HS-27A (cell line): ENCODE measurements around the gene ARHGAP6.
"Not testable (repeated sequence)": the region's sequence is repeated elsewhere in the genome, so short reads cannot be mapped to it uniquely, and the experiment has no call there.

ENCODE experiments used
- DNase-seq: peaks from one replicate; pipeline ENCODE4 v3.0.0-alpha.2; 2012; ENCODE audit warnings: low read depth, missing footprints

ARHGAP6 gene

DNA sequence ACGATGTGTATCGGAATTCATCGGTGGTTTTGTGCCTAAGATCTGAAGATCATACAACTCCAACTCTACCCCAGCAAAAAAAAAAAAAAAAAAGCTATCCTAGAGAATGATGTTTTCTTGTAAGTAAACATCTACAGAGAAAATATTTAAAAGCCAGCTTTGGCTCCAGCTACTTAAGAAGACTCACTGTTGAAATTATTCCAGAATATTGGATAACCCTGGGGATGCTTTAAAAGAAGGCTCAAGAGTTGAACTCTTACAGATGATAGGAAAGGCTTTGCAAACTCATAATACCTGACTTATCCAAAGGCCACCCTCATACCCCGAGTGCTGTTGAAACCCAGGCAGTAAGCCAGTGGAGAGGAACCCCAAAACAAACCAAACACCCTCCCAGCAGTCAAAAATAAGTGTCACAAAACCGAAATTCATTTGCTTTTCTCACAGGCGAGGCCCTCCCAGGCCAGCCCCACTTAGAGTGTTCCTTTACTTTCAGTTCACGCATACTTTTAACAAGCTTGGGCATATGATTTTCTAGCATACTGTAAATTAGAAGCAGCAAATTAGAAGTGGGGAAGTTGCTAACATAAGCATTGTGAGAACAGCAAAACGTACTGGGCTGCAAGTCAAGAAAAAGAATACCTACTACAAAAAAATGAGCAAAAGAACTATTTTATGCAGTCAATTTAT, 375.2 kb downstream of the ARHGAP6 start:
- no peak for DNase-seq

DNA sequence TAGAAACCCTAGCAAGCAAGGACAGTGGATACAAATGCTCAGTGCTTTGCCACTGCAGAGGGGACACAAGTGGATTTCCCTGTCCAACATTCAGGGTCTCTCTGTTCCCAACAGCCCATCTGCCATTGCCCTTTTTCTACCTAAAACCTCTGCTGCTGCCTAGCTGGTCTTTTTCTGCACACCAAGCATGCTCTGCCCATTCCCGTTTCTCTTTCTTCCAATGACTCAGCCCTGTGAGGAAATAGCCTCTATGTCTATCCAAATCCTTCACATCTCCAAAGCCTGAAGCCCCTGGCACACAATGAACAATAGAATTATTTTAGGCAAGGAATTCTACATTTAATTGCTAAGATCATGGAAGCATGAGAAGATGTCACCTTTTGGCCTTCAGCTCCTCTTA, 378.2 kb downstream of the ARHGAP6 start:
- no peak for DNase-seq

DNA sequence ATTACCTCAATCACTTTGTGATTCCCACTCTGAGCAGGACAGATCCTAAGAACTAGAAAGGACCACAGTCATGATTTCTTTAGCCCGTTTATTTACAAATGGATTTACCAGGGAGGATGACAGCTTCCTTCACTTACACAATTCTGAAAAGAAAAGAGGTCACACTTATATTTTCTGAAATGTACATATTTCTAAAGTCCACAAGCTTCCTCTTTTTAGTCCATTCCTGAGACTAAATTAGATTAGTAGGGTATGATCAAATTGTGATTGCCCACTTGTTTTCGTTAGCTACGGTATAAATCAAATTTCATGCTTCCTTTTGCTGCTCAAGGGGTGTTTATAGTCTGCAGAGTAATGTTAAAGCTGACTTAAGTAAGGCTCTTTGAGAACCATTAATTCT, 380.1 kb downstream of the ARHGAP6 start:
- no peak for DNase-seq

DNA sequence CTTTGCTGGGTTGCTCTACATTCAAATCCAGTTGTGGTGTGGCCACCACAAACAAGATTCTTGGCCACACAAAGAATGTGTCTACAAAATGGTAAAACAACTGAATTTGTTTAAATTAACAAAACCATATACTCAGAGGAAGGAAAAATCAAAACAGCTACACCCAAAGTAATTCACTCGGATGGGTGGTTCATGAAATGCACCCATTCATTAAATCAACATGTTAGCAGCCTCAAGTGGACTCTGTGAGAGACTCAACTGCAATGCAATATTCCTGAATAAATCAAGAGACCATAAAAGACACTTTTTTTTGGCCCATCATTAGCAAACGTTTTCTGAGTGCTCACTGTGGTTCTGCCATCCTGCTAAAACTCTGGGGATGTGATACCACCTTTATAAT, 383.7 kb downstream of the ARHGAP6 start:
- DNase-seq: no peak

DNA sequence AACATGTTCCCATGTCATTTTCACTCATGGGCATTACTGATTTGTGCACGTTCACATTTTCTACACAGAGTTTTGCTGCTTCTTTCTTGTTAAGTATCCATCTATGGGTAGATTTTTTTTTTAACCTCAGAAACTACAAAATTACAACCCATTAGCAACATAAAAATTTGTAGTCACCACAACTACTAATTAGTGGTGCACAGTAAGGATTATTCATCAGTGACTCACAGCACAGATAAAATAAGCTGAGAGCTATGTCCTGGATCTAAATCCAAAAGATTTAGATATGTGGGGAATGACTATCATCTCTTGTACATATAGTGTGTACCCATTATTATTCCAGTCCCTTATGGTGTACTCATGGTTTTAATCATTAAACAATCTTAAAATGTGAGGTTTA, 392.2 kb downstream of the ARHGAP6 start:
- no peak for DNase-seq

DNA sequence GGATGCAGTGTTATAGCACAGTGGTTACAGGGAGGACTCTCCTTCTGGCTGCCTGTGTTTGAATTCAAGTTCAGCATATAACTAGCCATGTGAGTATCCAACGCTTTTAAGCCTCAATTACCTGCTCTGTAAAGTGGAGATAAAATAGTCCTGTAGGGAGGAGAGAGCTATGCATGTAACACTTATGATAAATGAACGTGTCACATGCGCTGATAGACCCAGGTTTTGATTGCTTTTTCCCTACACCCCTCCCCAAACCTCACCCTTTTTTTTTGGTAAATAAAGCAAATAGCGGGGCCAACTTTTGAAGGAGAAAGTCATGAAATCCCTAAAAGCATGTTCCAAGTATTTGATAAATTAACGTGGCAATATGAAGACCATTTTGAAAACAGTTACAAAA, 392.9 kb downstream of the ARHGAP6 start:
- no peak for DNase-seq

DNA sequence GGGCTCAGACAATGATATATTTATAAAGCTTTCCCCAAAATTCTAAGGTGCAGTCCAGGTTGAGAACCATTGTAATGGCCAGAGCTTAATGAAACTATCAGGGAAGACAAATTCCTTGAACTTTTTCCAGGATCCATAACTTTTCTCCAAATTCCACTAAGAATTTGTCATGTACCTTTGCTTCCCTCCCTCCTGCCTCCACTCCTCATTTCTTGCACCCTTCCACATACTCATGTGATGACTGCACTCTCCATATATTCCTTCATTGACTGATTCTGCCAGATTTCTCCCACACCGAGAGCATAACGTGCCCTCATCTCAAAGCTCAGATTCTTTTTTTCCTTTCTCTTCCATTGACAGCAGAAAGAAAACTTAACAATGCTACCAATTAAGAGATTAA, 393.4 kb downstream of the ARHGAP6 start:
- DNase-seq: no peak

DNA sequence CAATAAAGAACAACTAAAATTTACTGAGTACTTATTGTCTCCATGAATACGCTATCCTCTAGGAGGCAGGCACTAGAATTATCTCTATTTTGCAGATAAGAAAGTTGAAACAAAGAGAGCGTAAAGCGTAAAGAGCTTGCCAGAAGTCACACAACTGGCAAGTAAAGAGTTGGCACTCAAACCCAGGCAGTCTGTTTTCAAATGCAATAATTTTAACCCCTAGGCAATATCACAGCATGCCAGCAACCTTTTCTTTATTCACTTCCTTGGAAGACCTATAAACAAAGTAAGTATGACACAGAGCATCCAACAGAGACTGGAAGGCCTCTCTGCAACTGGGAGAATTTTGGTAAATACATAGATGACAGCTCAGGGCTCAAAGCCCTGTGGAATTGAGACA, 395.7 kb downstream of the ARHGAP6 start:
- no peak for DNase-seq

DNA sequence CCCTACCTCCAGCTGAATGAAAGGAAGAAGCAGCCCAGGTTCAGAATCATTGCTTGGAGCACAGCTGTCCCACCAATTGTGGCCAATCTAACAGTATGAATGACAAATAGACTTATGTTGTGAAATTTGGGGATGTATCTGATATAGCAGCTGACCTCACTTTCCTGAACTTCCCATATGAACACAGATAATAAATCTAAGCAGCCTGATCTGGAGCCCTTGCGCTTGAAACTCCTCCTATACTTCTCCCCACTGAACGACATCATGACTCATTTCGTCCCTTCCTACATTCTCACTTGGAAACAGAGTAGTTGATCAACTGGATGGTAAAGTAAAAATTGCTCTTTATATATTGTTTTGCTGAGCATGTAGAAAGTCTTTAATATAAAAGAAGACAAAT, 396.7 kb downstream of the ARHGAP6 start:
- DNase-seq: no peak

DNA sequence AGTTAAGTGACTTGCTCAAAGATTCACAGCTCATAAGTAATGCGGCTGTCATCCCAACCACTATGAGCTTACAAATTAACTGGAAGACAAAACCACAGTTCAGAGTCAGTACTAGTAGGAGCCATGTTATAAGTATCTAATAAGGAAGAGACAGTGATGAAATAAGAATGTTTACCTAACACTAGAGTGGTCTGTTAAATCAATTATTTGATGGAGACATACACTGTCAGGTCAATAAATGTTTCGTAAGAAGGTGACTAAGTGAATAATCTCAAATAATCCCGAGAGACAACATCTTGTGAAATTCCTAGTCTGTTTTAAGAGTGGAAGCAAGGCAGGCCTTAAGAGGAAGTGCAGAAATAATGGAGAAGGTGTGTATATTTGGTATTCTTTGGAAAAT, 398.3 kb downstream of the ARHGAP6 start:
- no peak for DNase-seq

DNA sequence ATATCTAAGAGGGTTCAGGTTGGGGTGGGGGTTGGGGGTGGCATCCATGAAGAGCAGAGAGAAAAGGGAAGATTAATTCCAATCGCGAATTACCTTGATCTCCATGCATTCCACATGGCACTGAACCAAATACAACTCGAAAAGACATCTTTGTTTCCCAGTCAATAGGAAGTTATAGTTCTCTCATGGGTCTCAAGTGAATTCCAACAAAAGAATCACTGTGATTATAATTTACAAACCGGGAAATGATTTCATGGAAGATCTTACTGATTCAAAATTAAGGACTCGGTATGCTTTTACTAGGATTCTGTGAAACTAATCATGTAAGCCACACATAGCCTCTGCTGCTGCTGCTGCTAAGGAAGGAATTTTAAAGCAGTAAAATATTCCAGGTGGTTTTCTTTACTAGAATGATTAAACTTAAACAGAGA, 399.1 kb downstream of the ARHGAP6 start:
- no peak for DNase-seq

DNA sequence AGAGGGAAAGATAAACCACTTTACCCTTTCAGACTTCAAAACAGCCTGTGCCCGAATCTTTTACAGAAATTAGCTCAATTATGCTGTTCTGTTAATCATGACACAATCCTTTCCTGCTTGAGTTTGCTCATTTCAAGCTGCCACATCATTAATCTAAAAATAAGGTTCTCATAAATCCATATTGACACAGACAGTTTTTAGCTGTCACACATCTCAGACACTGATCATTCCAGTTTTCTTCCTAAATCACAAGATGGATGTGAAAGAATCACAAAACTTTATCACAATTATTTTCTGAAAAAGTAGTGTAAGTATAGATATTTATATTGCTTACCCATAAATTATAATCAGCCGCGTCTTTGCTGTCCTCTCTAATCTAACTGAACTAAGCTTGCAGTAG, 400.4 kb downstream of the ARHGAP6 start:
- DNase-seq: no peak

DNA sequence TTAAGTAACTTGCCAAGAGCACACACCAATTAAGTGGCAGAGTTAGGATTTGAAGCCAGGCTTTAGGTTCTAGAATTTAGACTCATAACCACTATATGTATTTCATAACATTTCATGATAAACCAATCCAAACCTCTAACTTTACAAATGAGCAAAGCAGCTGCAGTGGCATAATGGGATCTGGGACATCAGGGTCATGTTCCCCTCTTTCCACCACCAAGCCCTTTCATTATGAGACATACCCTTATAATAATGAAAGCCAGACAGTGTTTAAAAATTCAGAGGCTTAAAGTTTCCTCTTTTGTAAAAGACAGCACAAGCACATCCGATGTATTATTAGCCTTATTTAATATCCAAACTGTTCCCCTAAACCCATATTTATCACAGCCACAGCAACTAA, 400.8 kb downstream of the ARHGAP6 start:
- no peak for DNase-seq

DNA sequence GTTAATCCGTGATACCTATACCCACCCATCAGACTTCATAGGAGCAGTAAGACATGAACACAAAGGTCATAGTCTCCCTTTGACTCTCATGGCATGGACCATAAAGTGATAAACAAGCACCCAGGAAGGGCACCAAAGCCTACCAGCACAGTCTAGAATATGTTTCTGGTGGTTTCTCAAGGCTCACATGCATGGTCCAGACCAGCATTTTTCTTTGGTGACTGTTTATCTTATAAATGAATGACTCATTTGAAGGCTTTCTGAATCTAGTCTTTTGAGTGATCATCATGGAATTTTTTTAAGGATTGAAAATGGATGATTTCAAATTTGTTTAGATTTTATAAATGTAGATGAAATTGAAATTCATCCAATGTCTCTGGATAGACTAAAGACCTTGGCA, 404.5 kb downstream of the ARHGAP6 start:
- peak; percentile 29 for DNase-seq

DNA sequence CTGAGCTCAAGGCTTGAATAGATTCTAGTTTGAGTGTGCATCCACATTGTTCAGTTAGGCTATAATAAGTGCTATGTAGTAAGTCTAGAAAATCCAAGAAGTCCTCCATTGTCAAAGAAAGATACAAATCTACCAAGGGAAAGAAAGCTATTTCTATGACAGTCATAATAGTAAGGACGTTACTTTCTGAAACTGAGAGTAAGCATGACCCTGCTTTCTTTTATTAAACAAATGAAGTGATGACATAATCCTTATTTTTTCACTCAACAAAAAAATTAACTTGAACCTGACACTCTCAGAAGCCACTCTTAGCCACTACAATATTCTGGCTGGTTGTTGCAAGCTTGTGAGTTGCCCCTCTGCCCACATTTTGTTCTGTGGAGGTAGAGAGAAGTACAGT, 406.3 kb downstream of the ARHGAP6 start:
- no peak for DNase-seq

DNA sequence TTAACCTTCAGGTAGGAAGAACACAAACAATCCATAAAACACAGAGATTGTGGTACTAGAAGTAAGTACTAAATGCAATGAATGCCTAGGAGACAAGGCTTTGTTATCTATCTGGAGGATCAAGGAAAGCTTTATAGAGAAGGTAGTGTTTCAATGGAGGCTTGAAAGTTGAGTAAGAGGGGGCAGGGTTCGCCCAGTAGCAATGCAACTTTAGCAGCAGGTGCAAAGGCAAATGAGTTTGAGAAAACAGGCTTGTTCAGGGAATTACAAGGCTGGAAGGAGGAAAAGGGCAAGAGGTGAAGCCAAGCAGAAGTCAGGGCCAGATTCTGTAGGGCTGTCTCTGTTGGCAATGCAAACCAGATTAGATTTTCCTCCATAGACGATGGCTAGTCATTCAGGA, 408.0 kb downstream of the ARHGAP6 start:
- DNase-seq: no peak

DNA sequence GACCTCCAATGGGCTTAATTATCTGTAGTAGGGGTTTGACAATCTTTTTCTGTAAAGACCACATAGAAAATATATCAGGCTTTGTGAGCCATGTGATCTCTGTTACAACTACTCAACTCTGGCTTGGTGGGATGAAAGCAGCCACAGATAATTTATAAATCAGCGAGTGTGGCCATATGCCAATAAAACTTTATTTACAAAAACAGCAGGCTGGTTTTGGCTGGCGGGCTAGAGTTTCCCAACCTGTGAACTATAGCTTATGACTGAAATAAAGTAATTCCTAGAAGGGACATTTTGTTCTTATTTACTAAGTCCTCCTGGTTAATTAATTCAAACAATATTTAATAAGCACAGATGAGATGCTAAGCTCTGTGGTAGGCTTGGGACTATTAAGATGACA, 408.4 kb downstream of the ARHGAP6 start:
- DNase-seq: no peak

DNA sequence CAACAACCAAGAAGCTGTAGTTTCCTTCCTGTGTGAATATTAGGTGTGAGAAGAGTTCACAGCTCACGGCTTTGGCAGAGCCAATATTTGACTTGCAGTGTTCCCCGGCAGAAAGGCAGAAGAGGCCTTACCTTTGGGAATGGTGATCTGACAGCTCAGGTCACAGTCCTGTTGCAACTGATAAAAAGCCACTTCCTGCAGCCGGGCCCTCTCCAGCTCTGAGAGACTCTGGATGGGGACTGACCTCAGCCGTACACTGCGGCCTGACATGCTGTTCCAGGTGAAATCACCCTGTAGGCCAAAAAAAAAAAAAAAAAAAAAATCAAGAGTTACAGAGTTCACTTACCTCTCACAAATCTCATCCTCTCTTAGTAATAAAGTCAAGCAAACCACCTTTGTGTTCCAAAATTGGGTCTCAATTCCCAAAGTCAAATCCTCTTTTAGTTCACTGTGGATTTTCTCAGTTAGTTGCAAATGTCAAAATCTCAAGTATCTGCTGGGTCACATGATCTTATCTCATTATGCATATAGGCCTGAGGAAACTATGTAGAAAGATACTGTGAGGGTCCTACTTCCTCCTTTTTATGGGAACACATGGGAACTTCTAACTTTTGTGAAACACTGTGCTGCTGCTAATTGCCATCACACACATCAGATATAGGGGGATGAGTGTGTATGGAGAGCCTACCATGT, 411.2 kb downstream of the ARHGAP6 start:
- DNase-seq: no peak

DNA sequence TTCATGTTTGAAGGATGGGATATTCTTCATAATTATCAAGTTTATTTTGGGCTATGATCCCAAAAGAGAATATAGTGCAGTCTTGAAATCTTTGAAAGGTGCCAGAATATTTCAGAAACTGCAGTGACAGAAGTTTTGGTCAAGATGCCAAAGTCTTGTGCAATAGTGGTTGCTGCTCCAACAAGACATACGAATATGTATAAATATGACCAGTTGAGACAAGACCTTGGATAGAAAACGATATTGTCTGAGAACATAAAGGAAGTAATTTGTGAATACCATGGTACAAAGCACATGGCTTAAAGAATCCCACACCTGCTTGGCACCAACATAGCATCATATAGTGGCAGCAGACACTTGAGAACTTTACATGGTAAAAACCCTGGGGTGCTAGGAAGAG, 421.1 kb downstream of the ARHGAP6 start:
- DNase-seq: no peak

DNA sequence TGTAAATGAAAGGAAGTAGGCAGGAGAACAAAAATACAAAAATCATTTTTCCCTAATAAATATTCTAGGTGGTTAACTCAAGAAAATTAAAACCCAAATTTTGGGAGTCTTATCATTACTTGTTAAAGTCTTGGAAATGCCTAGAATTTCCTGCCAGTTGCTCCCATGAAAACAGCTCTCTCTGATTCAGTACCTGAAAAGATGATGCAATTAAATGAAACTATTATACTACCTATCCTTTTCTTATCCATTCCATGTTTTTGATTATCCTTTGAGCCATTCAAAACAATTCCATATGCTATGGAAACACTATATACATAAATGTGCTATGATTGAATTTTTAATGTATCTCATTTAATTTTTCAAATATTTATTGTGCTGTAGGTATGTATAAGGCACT, 423.0 kb downstream of the ARHGAP6 start:
- DNase-seq: no peak

DNA sequence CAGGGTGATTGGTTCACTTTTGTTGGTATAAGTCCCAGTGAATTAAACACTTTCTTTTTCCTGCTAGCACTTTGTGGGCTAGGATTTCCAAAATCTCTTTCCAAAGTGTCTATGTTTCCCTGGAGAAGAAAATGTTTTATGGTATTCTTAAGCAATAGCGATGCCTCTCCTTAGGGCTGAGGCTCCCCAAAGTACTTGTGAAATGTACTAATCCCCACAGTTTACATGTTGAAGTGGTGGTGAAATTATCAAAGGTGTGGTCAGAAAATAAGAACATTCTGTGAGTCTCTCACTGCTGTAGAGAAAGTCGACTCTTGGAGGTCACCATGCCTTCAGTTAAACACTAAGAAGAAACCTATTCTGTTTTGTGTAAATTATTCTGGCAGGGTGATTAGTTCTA, 424.0 kb downstream of the ARHGAP6 start:
- DNase-seq: no peak

DNA sequence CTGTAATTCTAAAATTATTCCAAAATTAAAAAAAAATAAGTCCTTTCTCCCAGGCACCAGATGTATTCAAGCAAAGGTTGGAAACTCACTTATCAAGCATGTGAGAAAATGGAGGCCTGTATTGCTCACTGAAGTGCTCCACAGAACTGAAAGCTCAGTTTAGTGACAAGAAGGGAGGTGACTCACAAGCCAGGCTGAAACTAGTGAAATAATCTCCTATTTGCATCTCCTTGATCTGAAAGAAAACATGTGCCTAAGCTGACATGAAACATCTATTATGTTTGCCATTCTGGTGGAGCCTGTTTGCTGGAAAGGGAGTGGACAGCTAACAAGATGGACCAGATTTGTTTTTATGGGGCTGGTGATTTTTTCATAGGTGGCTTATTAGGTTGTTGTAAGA, 426.5 kb downstream of the ARHGAP6 start:
- DNase-seq: no peak

DNA sequence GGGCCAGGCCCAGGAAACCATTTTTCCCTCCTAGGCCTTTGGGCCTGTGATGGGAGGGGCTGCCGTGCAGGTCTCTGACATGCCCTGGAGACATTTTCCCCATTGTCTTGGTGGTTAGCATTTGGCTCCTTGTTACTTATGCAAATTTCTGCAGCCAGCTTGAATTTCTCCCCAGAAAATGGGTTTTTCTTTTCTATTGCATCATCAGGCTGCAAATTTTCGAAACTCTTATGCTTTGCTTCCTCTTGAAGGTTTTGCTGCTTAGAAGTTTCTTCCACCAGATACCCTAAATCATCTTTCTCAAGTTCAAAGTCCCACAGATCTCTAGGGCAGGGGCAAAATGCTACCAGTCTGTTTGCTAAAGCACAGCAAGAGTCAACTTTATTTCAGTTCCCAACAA, 430.3 kb downstream of the ARHGAP6 start:
- not testable (repeated sequence) for DNase-seq
